Lower lobe of right lung (tissue), 2 donors: ENCODE results near the gene INTS6L. TPM values are rescaled to one million over a fixed set of nuclear protein-coding genes. Genes with fewer than 3 reads are reported as not detected.

Experiments used
- ATAC-seq, 2 donors: fragments of 200-7000 bp; cut with Tn5 transposase; one replicate each; pipeline ENCODE4 v1.9.1; 2020 to 2022; ENCODE audit warnings: mild to moderate bottlenecking in 2 of 2, moderate library complexity in 2 of 2
- DNase-seq: peaks from one replicate; pipeline ENCODE4 v3.0.0-alpha.2; 2020
- H3K27ac ChIP-seq: fragments of 200-600 bp; one replicate; pipeline ENCODE4 v1.8.0; 2022
- H3K27me3 ChIP-seq: fragments of 200-600 bp; one replicate; pipeline ENCODE4 v1.8.0; 2022; ENCODE audit warnings: low read depth
- H3K36me3 ChIP-seq: fragments of 200-600 bp; one replicate; pipeline ENCODE4 v1.8.0; 2022; ENCODE audit warnings: mild to moderate bottlenecking
- H3K4me1 ChIP-seq: fragments of 200-600 bp; one replicate; pipeline ENCODE4 v1.8.0; 2022
- H3K4me3 ChIP-seq: fragments of 200-600 bp; one replicate; pipeline ENCODE4 v1.8.0; 2022; ENCODE audit warnings: mild to moderate bottlenecking
- H3K9me3 ChIP-seq: fragments of 200-600 bp; one replicate; pipeline ENCODE4 v1.8.0; 2022
- intact Hi-C: fragments of 100-400 bp; cut with DNase I; formaldehyde crosslinking; loops from one replicate; pipeline ENCODE4 v1.11.0; 2022
- total RNA-seq: library from RNA; stranded (reverse); fragmentation: NEBNext Ultra II Directional; extraction: Animal tissue kit (Norgen Biotek cat#: 25700); gene quantifications from one replicate; pipeline ENCODE4 v1.2.1, GENCODE V29; 2021
- TF ChIP-seq, protein P1 (sequence below): fragments of 200-600 bp; IDR thresholded peaks from one replicate; pipeline ENCODE4 v1.8.0; 2022; ENCODE audit warnings: antibody characterized with exemption, mild to moderate bottlenecking
- donor health status: DM: no; HTN: yes; CAD: no; lungs with severe emphysema.

Gene INTS6L
- total RNA-seq, 1 donor from 2014 or later: 6.9 TPM

DNA sequence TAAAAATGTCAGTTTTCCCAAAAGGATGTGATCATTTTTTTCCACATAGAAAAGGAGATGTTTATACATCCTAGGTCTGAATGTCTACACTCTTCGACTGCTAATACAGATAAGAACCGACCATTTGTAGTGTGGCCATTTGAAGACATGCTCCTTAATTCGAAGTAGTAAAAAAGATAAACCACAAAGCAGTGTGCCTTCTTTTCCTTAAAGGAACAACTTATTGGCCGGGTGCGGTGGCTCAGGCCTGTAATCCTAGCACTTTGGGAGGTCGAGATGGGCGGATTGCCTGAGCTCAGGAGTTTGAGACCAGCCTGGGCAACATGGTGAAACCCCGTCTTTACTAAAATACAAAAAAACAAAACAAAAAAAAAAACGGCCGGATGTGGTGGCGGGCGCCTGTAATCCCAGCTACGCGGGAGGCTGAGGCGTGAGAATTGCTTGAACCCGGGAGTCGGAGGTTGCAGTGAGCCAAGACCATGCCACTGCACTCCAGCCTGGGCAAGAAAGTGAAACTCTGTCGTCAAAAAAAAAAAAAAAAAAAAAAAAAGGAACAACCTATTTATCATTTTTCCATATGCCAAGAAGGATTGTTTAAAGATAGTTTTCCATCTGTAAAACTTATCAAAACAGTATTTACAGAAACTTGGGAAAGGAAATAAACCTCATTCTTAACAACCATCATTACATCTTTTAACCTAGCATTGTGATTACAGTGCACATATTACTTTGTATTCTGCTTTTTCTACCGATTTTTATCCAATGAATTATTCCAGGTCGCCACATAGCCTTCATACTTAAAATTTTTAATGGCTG lies 2.6 kb downstream of the INTS6L start:
- H3K36me3 ChIP-seq: no peaks in the 10 kb centered on the region
- H3K27me3 ChIP-seq: no peaks in the 10 kb centered on the region
- H3K27ac ChIP-seq: peak overlapping the region; percentile 76
- no peak for DNase-seq
- TF ChIP-seq, protein P1, sequence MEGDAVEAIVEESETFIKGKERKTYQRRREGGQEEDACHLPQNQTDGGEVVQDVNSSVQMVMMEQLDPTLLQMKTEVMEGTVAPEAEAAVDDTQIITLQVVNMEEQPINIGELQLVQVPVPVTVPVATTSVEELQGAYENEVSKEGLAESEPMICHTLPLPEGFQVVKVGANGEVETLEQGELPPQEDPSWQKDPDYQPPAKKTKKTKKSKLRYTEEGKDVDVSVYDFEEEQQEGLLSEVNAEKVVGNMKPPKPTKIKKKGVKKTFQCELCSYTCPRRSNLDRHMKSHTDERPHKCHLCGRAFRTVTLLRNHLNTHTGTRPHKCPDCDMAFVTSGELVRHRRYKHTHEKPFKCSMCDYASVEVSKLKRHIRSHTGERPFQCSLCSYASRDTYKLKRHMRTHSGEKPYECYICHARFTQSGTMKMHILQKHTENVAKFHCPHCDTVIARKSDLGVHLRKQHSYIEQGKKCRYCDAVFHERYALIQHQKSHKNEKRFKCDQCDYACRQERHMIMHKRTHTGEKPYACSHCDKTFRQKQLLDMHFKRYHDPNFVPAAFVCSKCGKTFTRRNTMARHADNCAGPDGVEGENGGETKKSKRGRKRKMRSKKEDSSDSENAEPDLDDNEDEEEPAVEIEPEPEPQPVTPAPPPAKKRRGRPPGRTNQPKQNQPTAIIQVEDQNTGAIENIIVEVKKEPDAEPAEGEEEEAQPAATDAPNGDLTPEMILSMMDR: no peak
- peak overlapping the region; percentile 58 for H3K4me3 ChIP-seq
- intact Hi-C loops: no loop called here
- no peaks in the 10 kb centered on the region for H3K9me3 ChIP-seq
- ATAC-seq: no peak
- no peaks in the 10 kb centered on the region for H3K4me1 ChIP-seq

DNA sequence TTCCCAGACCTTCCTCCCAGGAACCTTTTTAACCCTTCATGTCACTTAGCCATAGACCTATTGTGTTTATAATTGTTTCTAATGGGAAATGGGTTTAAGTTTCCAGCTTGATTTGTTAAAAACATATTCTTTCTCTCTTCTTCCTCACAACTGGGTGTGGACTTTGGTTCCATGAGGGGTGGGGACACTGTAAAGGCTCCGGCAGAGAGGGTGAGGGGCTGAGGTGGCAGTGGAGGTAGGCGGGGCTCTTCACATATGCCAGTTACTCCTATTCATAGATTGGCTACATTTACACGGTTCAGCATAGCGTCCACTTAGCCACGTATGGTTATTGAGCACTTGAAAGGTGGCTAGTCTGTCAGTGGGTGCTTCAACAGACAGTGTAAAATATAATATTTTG lies 7.8 kb downstream of the INTS6L start:
- H3K4me1 ChIP-seq: no peaks in the 10 kb centered on the region
- TF ChIP-seq, protein P1: no peak
- no peak overlapping the region for H3K27ac ChIP-seq
- H3K9me3 ChIP-seq: no peaks in the 10 kb centered on the region
- DNase-seq (no peak), ATAC-seq (no peak)
- no peaks in the 10 kb centered on the region for H3K27me3 ChIP-seq
- no peaks in the 10 kb centered on the region for H3K36me3 ChIP-seq
- no peak overlapping the region for H3K4me3 ChIP-seq
- intact Hi-C loops: no loop called here

DNA sequence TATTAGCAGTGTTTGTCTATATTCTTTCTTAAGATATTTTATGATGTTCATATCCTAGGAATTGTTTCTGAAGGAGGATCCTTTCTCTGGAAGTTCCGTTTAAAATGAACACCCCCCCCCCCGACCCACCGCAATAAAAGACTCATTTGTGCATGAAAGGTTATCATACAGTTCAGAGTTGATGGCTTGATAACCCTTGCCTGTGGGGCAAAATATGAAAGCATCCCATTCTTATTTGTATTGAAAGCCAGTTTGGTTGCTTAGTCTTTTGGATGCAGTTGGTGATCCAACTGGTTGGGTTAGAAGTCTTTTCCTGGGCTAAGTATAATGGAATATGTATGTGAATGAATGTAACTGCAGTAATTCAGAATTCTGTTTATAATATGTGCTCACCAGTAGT lies 8.3 kb downstream of the INTS6L start:
- Histone ChIP-seq H3K4me1 (no peaks in the 10 kb centered on the region), H3K27ac (no peak overlapping the region), H3K4me3 (no peak overlapping the region), H3K9me3 (no peaks in the 10 kb centered on the region), H3K36me3 (no peaks in the 10 kb centered on the region), H3K27me3 (no peaks in the 10 kb centered on the region)
- TF ChIP-seq, protein P1: no peak
- intact Hi-C loops: no loop called here
- ATAC-seq (no peak), DNase-seq (no peak)

DNA sequence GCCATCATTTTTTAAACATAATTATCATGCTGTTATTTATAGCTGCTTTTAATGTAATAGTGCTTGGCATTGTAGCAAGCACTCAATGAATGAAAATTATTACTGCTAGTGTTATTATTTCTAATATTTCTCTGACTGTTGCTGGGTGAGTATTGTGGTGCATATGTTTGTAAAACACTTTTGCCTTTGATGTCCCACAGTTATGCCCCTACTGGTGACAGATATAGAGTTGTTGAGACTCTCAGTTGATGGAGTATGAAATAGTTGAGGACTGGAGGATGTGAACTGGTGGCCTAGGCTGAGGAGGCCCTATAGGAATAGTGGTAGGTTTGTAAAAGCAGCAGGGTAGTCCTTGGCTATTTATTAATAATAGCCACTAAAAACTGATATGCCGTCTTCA lies 9.6 kb downstream of the INTS6L start:
- intact Hi-C loops: no loop called here
- ATAC-seq (no peak), DNase-seq (no peak)
- Histone ChIP-seq H3K9me3 (no peaks in the 10 kb centered on the region), H3K27ac (no peak overlapping the region), H3K27me3 (no peaks in the 10 kb centered on the region), H3K4me1 (no peaks in the 10 kb centered on the region), H3K4me3 (no peak overlapping the region), H3K36me3 (no peaks in the 10 kb centered on the region)
- TF ChIP-seq, protein P1: no peak

DNA sequence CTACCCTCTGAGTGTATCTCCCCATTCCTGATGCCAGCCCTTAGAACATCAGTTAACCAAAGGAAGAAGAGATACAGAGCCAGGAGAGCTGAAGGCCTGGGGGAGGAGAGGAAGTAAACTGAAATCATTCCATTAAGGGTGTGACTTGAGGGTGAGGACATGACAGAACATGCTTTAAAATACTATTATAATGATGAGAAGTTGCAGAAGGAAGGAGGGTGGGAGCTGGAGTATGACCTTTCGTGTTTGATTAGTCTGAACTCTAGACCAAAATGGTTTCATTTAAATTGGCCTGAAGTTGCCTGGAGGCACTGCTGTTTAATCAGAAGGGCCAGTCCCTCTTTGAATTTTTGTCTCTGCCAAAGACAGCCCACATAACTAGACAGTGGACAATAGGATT lies 11.4 kb downstream of the INTS6L start:
- intact Hi-C loops: no loop called here
- Histone ChIP-seq H3K4me1 (no peaks in the 10 kb centered on the region), H3K9me3 (no peaks in the 10 kb centered on the region), H3K27me3 (no peaks in the 10 kb centered on the region), H3K4me3 (no peak overlapping the region), H3K27ac (no peak overlapping the region), H3K36me3 (no peaks in the 10 kb centered on the region)
- TF ChIP-seq, protein P1: no peak
- DNase-seq (no peak), ATAC-seq (no peak)
